NB4 (cell line): ENCODE measurements around the gene GTF2H4.
"Not testable (repeated sequence)": the region's sequence is repeated elsewhere in the genome, so short reads cannot be mapped to it uniquely, and the experiment has no call there.

Experiments
- DNase-seq: peaks from one replicate; pipeline ENCODE4 v3.0.0; 2010; ENCODE audit warnings: low read depth
- H3K4me3 ChIP-seq: one replicate; pipeline ENCODE4 v1.5.1; 2011; ENCODE audit warnings: mild to moderate bottlenecking, low read depth, low read length, moderate library complexity
- CTCF ChIP-seq: IDR thresholded peaks from one replicate; pipeline ENCODE4 v1.5.1; 2012; ENCODE audit warnings: low read depth, low read length
- MAX ChIP-seq: IDR thresholded peaks from 2 replicates; pipeline ENCODE4 v1.6.1; 2011; ENCODE audit warnings: low read depth, low read length
- MYC ChIP-seq: IDR thresholded peaks from 2 replicates; pipeline ENCODE4 v1.6.1; 2011; ENCODE audit warnings: low read depth, low read length
- POLR2A ChIP-seq: IDR thresholded peaks from 2 replicates; pipeline ENCODE4 v1.6.1; 2011; ENCODE audit warnings: mild to moderate bottlenecking; ENCODE audit not compliant: insufficient read length; ENCODE audit errors: extremely low read depth

The GTF2H4 gene

GRCh38 chr6:30907758-30908591, at the start of gene GTF2H4:
Gene GTF2H4, plus strand, starts transcription at chr6:30908207.
- peak; percentile 99 for DNase-seq
- H3K4me3 ChIP-seq = peak within 1 kb of the TSS; percentile 92
- TF ChIP-seq CTCF (no peak), POLR2A (peak; percentile 25), MYC (peak; percentile 92), MAX (peak; percentile 86)

GRCh38 chr6:30859726-30860125, 48.3 kb upstream of the GTF2H4 start:
- not testable (repeated sequence) for H3K4me3 ChIP-seq, DNase-seq

GRCh38 chr6:30861257-30862048, 46.6 kb upstream of the GTF2H4 start:
- no peak for DNase-seq
- TF ChIP-seq POLR2A (no peak), MYC (no peak), MAX (no peak), CTCF (no peak)

GRCh38 chr6:30862156-30862875, 45.7 kb upstream of the GTF2H4 start:
- no peak for DNase-seq
- no peak for TF ChIP-seq MAX
- no peak for TF ChIP-seq MYC
- no peak for TF ChIP-seq POLR2A
- no peak for TF ChIP-seq CTCF
- H3K4me3 ChIP-seq = no peak overlapping the region

More at GRCh38 chr6:30861257-30862048, 46.6 kb upstream of the GTF2H4 start:
- H3K4me3 ChIP-seq = no peak overlapping the region

- no peak for DNase-seq
- no peak overlapping the region for H3K4me3 ChIP-seq
- TF ChIP-seq MYC (no peak), CTCF (no peak), MAX (no peak), POLR2A (no peak)
Measured at GRCh38 chr6:30864325-30864724, 43.7 kb upstream of the GTF2H4 start.

GRCh38 chr6:30869241-30869749, 38.7 kb upstream of the GTF2H4 start:
- DNase-seq, H3K4me3 ChIP-seq: not testable (repeated sequence)
